Neural progenitor cell (in vitro differentiated cells): ENCODE measurements around the gene LRRTM4.

Experiments used
- CTCF ChIP-seq: fragments of 200-600 bp; sonication (generic); IDR thresholded peaks from 2 replicates; pipeline ENCODE4 v1.5.1; 2017; ENCODE audit warnings: antibody characterized with exemption, mild to moderate bottlenecking
- EZH2 ChIP-seq: fragments of 200-600 bp; sonication (generic); IDR thresholded peaks from 2 replicates; pipeline ENCODE4 v1.6.1; 2017; ENCODE audit warnings: antibody characterized with exemption, mild to moderate bottlenecking, moderate library complexity
- EZH2phosphoT487 ChIP-seq: fragments of 200-600 bp; sonication (generic); IDR thresholded peaks from 2 replicates; pipeline ENCODE4 v1.6.1; 2017; ENCODE audit warnings: antibody characterized with exemption

- no peak for TF ChIP-seq CTCF
- no peak for TF ChIP-seq EZH2
- TF ChIP-seq EZH2phosphoT487: no peak
These were observed 713.4 kb downstream of the LRRTM4 start for GRCh38 chr2:76808732-76809131.
